OCI-LY1 (cell line): Measurements from ENCODE around the gene SRD5A1.

Experiments
- CTCF ChIP-seq: fragments of 200-600 bp; sonication (generic), shearing (Covaris generic); IDR thresholded peaks from 2 replicates; pipeline ENCODE4 v1.5.1; 2017; ENCODE audit warnings: mild to moderate bottlenecking, antibody characterized with exemption, low read length, moderate library complexity, mixed read lengths
- EZH2 ChIP-seq: fragments of 200-600 bp; sonication (generic), shearing (Covaris generic); IDR thresholded peaks from 2 replicates; pipeline ENCODE4 v1.8.0; 2017; ENCODE audit warnings: borderline replicate concordance, mixed run types, mild to moderate bottlenecking, antibody characterized with exemption, low read length, moderate library complexity, mixed read lengths

GRCh38 chr5:6586647-6587042 is 46.6 kb upstream of the SRD5A1 start:
- TF ChIP-seq CTCF (no peak), EZH2 (no peak)
